GM23338 (cell line): Measurements from ENCODE around the gene ODAD4. TPM values are rescaled to one million over a fixed set of nuclear protein-coding genes. Genes with fewer than 3 reads are reported as not detected.
"Not testable (repeated sequence)": the region's sequence is repeated elsewhere in the genome, so short reads cannot be mapped to it uniquely, and the experiment has no call there.

ENCODE experiments used
- ATAC-seq: fragments of 200-7000 bp; cut with Tn5 transposase; 3 replicates; pipeline ENCODE4 v1.9.1; 2020
- DNase-seq: peaks from one replicate; pipeline ENCODE4 v3.0.0-alpha.2; 2015; ENCODE audit warnings: low spot score
- H2AFZ ChIP-seq: fragments of 200-600 bp; sonication (generic); 2 replicates; pipeline ENCODE4 v1.8.0; 2016; ENCODE audit warnings: antibody characterized with exemption, mild to moderate bottlenecking, moderate library complexity
- H3F3A ChIP-seq: fragments of 200-600 bp; sonication (generic); replicated peaks from 2 replicates; pipeline ENCODE4 v1.8.0; 2017; ENCODE audit warnings: antibody characterized with exemption, mixed run types, low read depth
- H3K27ac ChIP-seq: fragments of 200-600 bp; sonication (generic); 2 replicates; pipeline ENCODE4 v1.6.1; 2016; ENCODE audit warnings: low read depth
- H3K27me3 ChIP-seq: fragments of 200-600 bp; sonication (generic); 2 replicates; pipeline ENCODE4 v1.8.0; 2016; ENCODE audit warnings: mild to moderate bottlenecking, mixed run types, moderate library complexity; ENCODE audit not compliant: insufficient read depth
- H3K36me3 ChIP-seq: fragments of 200-600 bp; sonication (generic); 2 replicates; pipeline ENCODE4 v1.8.0; 2016; ENCODE audit warnings: mild to moderate bottlenecking; ENCODE audit not compliant: insufficient read depth
- H3K4me1 ChIP-seq: fragments of 200-600 bp; sonication (generic); 2 replicates; pipeline ENCODE4 v1.8.0; 2016; ENCODE audit warnings: mild to moderate bottlenecking, moderate library complexity; ENCODE audit not compliant: insufficient read depth
- H3K4me2 ChIP-seq: fragments of 200-600 bp; sonication (generic); 2 replicates; pipeline ENCODE4 v1.7.1; 2017; ENCODE audit warnings: mixed run types
- H3K4me3 ChIP-seq: fragments of 200-600 bp; sonication (generic); 2 replicates; pipeline ENCODE4 v1.6.1; 2016; ENCODE audit warnings: mixed run types
- H3K79me2 ChIP-seq: fragments of 200-600 bp; sonication (generic); replicated peaks from 2 replicates; pipeline ENCODE4 v1.8.0; 2017; ENCODE audit warnings: mild to moderate bottlenecking; ENCODE audit not compliant: insufficient read depth
- H3K9me2 ChIP-seq: fragments of 200-600 bp; sonication (generic); 2 replicates; pipeline ENCODE4 v1.8.0; 2017; ENCODE audit not compliant: insufficient read depth
- H4K20me1 ChIP-seq: fragments of 200-600 bp; sonication (generic); replicated peaks from 2 replicates; pipeline ENCODE4 v1.8.0; 2017; ENCODE audit warnings: mild to moderate bottlenecking; ENCODE audit not compliant: insufficient read depth
- H3K27ac Mint-ChIP-seq: 2 replicates; pipeline ENCODE4 v1.8.0; 2020; ENCODE audit warnings: inconsistent platforms, mild to moderate bottlenecking, moderate library complexity, mixed read lengths
- H3K27me3 Mint-ChIP-seq: 3 replicates; pipeline ENCODE4 v1.8.0; 2022; ENCODE audit warnings: low read depth, mild to moderate bottlenecking, moderate library complexity, mixed read lengths, inconsistent platforms; ENCODE audit not compliant: insufficient read depth, poor library complexity
- H3K36me3 Mint-ChIP-seq: 3 replicates; pipeline ENCODE4 v1.8.0; 2021; ENCODE audit warnings: low read depth, mild to moderate bottlenecking, inconsistent platforms, moderate library complexity, mixed read lengths
- H3K4me1 Mint-ChIP-seq: 3 replicates; pipeline ENCODE4 v1.8.0; 2020; ENCODE audit warnings: mild to moderate bottlenecking, inconsistent platforms, mixed read lengths
- H3K4me3 Mint-ChIP-seq: 3 replicates; pipeline ENCODE4 v1.8.0; 2021; ENCODE audit warnings: moderate library complexity, mild to moderate bottlenecking, inconsistent platforms, mixed read lengths
- H3K9me3 Mint-ChIP-seq: 3 replicates; pipeline ENCODE4 v1.8.0; 2020; ENCODE audit warnings: moderate library complexity, mild to moderate bottlenecking, inconsistent platforms, mixed read lengths
- CREB1 ChIP-seq: fragments of 250-450 bp; sonication (Bioruptor Pico); IDR thresholded peaks from 2 replicates; pipeline ENCODE4 v1.5.0; 2020; ENCODE audit warnings: low read depth, mild to moderate bottlenecking, moderate library complexity
- POLR2AphosphoS5 ChIP-seq: IDR thresholded peaks from 2 replicates; pipeline ENCODE4 v1.6.1; 2016; ENCODE audit warnings: antibody characterized with exemption, low read depth
- polyA plus RNA-seq: library from polyadenylated mRNA; unstranded; fragments of >200 nt; fragmentation: Nextera tagmentation; extraction: Ambion mirVana; gene quantifications from 2 replicates; pipeline ENCODE4 v1.2.1, GENCODE V29; 2016
- total RNA-seq: library from RNA; depleted of rRNA; stranded (reverse); fragments of >200 nt; shearing (Covaris generic); gene quantifications from 2 replicates; pipeline ENCODE4 v1.2.3, GENCODE V29; 2014; rRNA removed

ODAD4 gene
- total and polyA plus RNA-seq, 2 experiments from 2014 or later, result 1.7 to 1.8 TPM

DNA sequence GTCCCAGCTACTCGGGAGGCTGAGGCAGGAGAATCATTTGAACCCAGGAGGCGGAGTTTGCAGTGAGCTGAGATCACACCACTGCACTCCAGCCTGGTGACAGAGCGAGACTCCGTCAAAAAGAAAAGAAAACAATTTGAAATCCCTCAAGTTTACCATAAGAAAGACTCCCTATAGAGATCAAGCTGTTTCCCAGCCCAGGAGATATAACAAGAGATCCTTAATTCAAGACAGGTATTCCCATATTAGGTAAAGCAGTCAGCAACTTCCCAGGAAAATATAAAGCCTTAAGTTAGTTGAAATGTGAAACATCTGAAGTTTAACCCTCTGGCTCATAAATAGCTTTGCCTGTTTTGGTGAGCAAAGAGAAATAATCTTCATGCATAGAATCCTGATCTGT, 81.9 kb downstream of the ODAD4 start:
- ATAC-seq, result peak; percentile 56
- peaks cover 43% of the 10 kb centered on the region for H3K4me1 Mint-ChIP-seq
- H2AFZ ChIP-seq, H3K9me2 ChIP-seq, H3K27me3 Mint-ChIP-seq, H3K4me3 ChIP-seq, H3F3A ChIP-seq, H3K27me3 ChIP-seq, H3K36me3 ChIP-seq, H4K20me1 ChIP-seq, H3K9me3 Mint-ChIP-seq: not testable (repeated sequence)
- peak overlapping the region; percentile 95 for H3K27ac Mint-ChIP-seq
- peak overlapping the region; percentile 88 for H3K27ac ChIP-seq
- H3K79me2 ChIP-seq, result peaks cover 94% of the 10 kb centered on the region
- peak overlapping the region; percentile 17; the same call in 1 of the 2 replicates for H3K4me2 ChIP-seq
- peak; percentile 91 for DNase-seq
- peaks cover 40% of the 10 kb centered on the region for H3K4me1 ChIP-seq
- H3K4me3 Mint-ChIP-seq, result peak overlapping the region; percentile 36; the same call in 2 of the 3 replicates
- TF ChIP-seq CREB1 (peak; percentile 6; the same call in 1 of the 2 replicates), POLR2AphosphoS5 (0 out of 2 replicates have a peak, but pooled peaks have one; percentile 16)
- peaks cover 41% of the 10 kb centered on the region for H3K36me3 Mint-ChIP-seq

DNA sequence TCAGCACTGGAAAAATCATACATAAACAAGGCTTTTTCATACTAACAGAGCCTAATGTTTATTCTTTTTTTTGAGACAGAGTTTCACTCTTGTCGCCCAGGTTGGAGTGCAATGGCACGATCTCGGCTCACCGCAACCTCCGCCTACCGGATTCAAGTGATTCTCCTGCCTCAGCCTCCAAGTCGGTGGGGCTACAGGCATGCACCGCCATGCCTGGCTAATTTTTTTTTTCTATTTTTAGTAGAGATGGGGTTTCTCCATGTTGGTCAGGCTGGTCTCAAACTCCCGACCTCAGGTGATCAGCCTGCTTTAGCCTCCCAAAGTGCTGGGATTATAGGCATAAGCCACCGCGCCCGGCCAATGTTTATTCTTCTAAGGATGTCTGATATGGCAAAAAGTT, 83.3 kb downstream of the ODAD4 start:
- H3K79me2 ChIP-seq, result peaks cover 80% of the 10 kb centered on the region
- not testable (repeated sequence) for H3F3A ChIP-seq, H3K36me3 ChIP-seq, DNase-seq, ATAC-seq, H3K4me3 Mint-ChIP-seq, H3K9me3 Mint-ChIP-seq, H2AFZ ChIP-seq, H4K20me1 ChIP-seq, H3K27me3 ChIP-seq, H3K27me3 Mint-ChIP-seq, H3K9me2 ChIP-seq
- H3K4me2 ChIP-seq, result peak overlapping the region; percentile 50
- H3K36me3 Mint-ChIP-seq, result peaks cover 40% of the 10 kb centered on the region
- peak overlapping the region; percentile 2; the same call in 1 of the 2 replicates for H3K4me3 ChIP-seq
- peaks cover 46% of the 10 kb centered on the region for H3K4me1 Mint-ChIP-seq
- H3K27ac Mint-ChIP-seq, result peak overlapping the region; percentile 95
- peak overlapping the region; percentile 81 for H3K27ac ChIP-seq
- H3K4me1 ChIP-seq, result peaks cover 40% of the 10 kb centered on the region

Other genes starting within 250 kb of the ODAD4 start
- gene EIF1, start 241.7 kb upstream of the ODAD4 start, total RNA-seq, result 270 and 272 TPM in 2 replicates
- 525 and 603 TPM in 2 replicates for gene EIF1, start 241.7 kb upstream of the ODAD4 start, polyA plus RNA-seq
- not detected in 2 replicates for gene GAST, start 218.3 kb upstream of the ODAD4 start, total RNA-seq
- not detected in 2 replicates for gene GAST, start 218.3 kb upstream of the ODAD4 start, polyA plus RNA-seq
- 2.2 and 3.5 TPM in 2 replicates for gene HAP1, start 196.0 kb upstream of the ODAD4 start, total RNA-seq
- gene HAP1, start 196.0 kb upstream of the ODAD4 start, polyA plus RNA-seq, result 1.4 and 1.6 TPM in 2 replicates
- gene JUP, start 143.9 kb upstream of the ODAD4 start, total RNA-seq, result 160 and 177 TPM in 2 replicates
- gene JUP, start 143.9 kb upstream of the ODAD4 start, polyA plus RNA-seq, result 45.5 and 47.2 TPM in 2 replicates
- gene P3H4, start 118.7 kb upstream of the ODAD4 start, total RNA-seq, result 27.9 and 33.3 TPM in 2 replicates
- gene P3H4, start 118.7 kb upstream of the ODAD4 start, polyA plus RNA-seq, result 16.0 and 17.0 TPM in 2 replicates
- 137 and 151 TPM in 2 replicates for gene FKBP10, start 117.6 kb upstream of the ODAD4 start, total RNA-seq
- gene FKBP10, start 117.6 kb upstream of the ODAD4 start, polyA plus RNA-seq, result 26.2 and 32.2 TPM in 2 replicates
- 68.9 and 78.3 TPM in 2 replicates for gene NT5C3B, start 94.4 kb upstream of the ODAD4 start, total RNA-seq
- 58.2 and 59.1 TPM in 2 replicates for gene NT5C3B, start 94.4 kb upstream of the ODAD4 start, polyA plus RNA-seq
- 0.27 and 0.42 TPM in 2 replicates for gene KLHL10, start 92.8 kb upstream of the ODAD4 start, total RNA-seq
- 0.13 TPM in 1 of 2 replicates, not detected in the other for gene KLHL10, start 92.8 kb upstream of the ODAD4 start, polyA plus RNA-seq
- gene KLHL11, start 65.2 kb upstream of the ODAD4 start, total RNA-seq, result 23.7 and 25.5 TPM in 2 replicates
- gene KLHL11, start 65.2 kb upstream of the ODAD4 start, polyA plus RNA-seq, result 6.8 and 8.7 TPM in 2 replicates
- 412 and 439 TPM in 2 replicates for gene ACLY, start 11.7 kb upstream of the ODAD4 start, total RNA-seq
- gene ACLY, start 11.7 kb upstream of the ODAD4 start, polyA plus RNA-seq, result 119 and 121 TPM in 2 replicates
- gene CNP, start 36.2 kb downstream of the ODAD4 start, total RNA-seq, result 40.3 and 47.8 TPM in 2 replicates
- gene CNP, start 36.2 kb downstream of the ODAD4 start, polyA plus RNA-seq, result 28.3 and 30.8 TPM in 2 replicates
- 119 and 139 TPM in 2 replicates for gene DNAJC7, start 86.8 kb downstream of the ODAD4 start, total RNA-seq
- gene DNAJC7, start 86.8 kb downstream of the ODAD4 start, polyA plus RNA-seq, result 136 and 141 TPM in 2 replicates
- gene NKIRAS2, start 89.5 kb downstream of the ODAD4 start, total RNA-seq, result 42.5 and 52.9 TPM in 2 replicates
- 31.3 and 31.7 TPM in 2 replicates for gene NKIRAS2, start 89.5 kb downstream of the ODAD4 start, polyA plus RNA-seq
- gene C17orf113, start 120.0 kb downstream of the ODAD4 start, total RNA-seq, result 1.8 and 2.1 TPM in 2 replicates
- gene C17orf113, start 120.0 kb downstream of the ODAD4 start, polyA plus RNA-seq, result 0.29 and 0.38 TPM in 2 replicates
- 1.9 and 4.6 TPM in 2 replicates for gene ZNF385C, start 167.9 kb downstream of the ODAD4 start, total RNA-seq
- gene ZNF385C, start 167.9 kb downstream of the ODAD4 start, polyA plus RNA-seq, result 2.5 and 3.1 TPM in 2 replicates
- gene DHX58, start 182.1 kb downstream of the ODAD4 start, total RNA-seq, result 4.1 and 10.5 TPM in 2 replicates
- 5.4 and 6.6 TPM in 2 replicates for gene DHX58, start 182.1 kb downstream of the ODAD4 start, polyA plus RNA-seq
- 25.2 and 44.5 TPM in 2 replicates for gene KAT2A, start 190.8 kb downstream of the ODAD4 start, total RNA-seq
- gene KAT2A, start 190.8 kb downstream of the ODAD4 start, polyA plus RNA-seq, result 13.9 and 16.4 TPM in 2 replicates
- gene HSPB9, start 192.2 kb downstream of the ODAD4 start, total RNA-seq, result 0.52 TPM in 1 of 2 replicates, not detected in the other
- gene HSPB9, start 192.2 kb downstream of the ODAD4 start, polyA plus RNA-seq, result 0.26 and 0.31 TPM in 2 replicates
- gene RAB5C, start 224.4 kb downstream of the ODAD4 start, total RNA-seq, result 53.2 and 64.2 TPM in 2 replicates
- 23.9 and 28.2 TPM in 2 replicates for gene RAB5C, start 224.4 kb downstream of the ODAD4 start, polyA plus RNA-seq